Neural progenitor cell (in vitro differentiated cells): ENCODE data around the gene GNAQ.

Experiments used
- CTCF ChIP-seq: fragments of 200-600 bp; sonication (generic); IDR thresholded peaks from 2 replicates; pipeline ENCODE4 v1.5.1; 2017; ENCODE audit warnings: antibody characterized with exemption, mild to moderate bottlenecking
- EZH2 ChIP-seq: fragments of 200-600 bp; sonication (generic); IDR thresholded peaks from 2 replicates; pipeline ENCODE4 v1.6.1; 2017; ENCODE audit warnings: antibody characterized with exemption, mild to moderate bottlenecking, moderate library complexity
- EZH2phosphoT487 ChIP-seq: fragments of 200-600 bp; sonication (generic); IDR thresholded peaks from 2 replicates; pipeline ENCODE4 v1.6.1; 2017; ENCODE audit warnings: antibody characterized with exemption

GRCh38 chr9:77935211-77935610, 96.4 kb downstream of the GNAQ start:
- no peak for TF ChIP-seq CTCF
- no peak for TF ChIP-seq EZH2
- no peak for TF ChIP-seq EZH2phosphoT487
